Right atrium auricular region (tissue), 2 donors: ENCODE results near the gene CAMTA1. TPM values are rescaled to one million over a fixed set of nuclear protein-coding genes. Genes with fewer than 3 reads are reported as not detected.

Experiments used
- DNase-seq: peaks from one replicate; pipeline ENCODE4 v3.0.0-alpha.2; 2019; ENCODE audit warnings: low spot score
- H3K27ac ChIP-seq, 2 donors: fragments of 200-600 bp; sonication (generic); 1 replicate in 1 of 2; 2 replicates in 1 of 2; pipeline ENCODE4 v1.5.1; 2016 to 2019
- H3K27me3 ChIP-seq, 2 donors: fragments of 200-600 bp; sonication (generic); one replicate each; pipeline versions ENCODE4 v1.5.1 to v1.6.0; 2017 to 2019
- H3K36me3 ChIP-seq: fragments of 200-600 bp; sonication (generic); one replicate; pipeline ENCODE4 v1.5.1; 2016
- H3K4me1 ChIP-seq, 2 donors: fragments of 200-600 bp; sonication (generic); one replicate each; pipeline versions ENCODE4 v1.5.1 to v1.6.0; 2017 to 2019
- H3K4me3 ChIP-seq, 2 donors: fragments of 200-600 bp; sonication (generic); 1 replicate in 1 of 2; 2 replicates in 1 of 2; pipeline ENCODE4 v1.5.1; 2017 to 2019; ENCODE audit warnings: mild to moderate bottlenecking in 1 of 2, moderate library complexity in 1 of 2
- H3K9me3 ChIP-seq, 2 donors: fragments of 200-600 bp; sonication (generic); one replicate each; pipeline ENCODE4 v1.5.1; 2019
- CTCF ChIP-seq, 2 donors: fragments of 200-600 bp; sonication (generic); IDR thresholded peaks; one replicate each; pipeline ENCODE4 v1.5.1; 2019; ENCODE audit warnings: antibody characterized with exemption in 2 of 2
- total RNA-seq, 2 donors: library from RNA; depleted of rRNA; stranded (reverse); fragments of >200 nt; gene quantifications; one replicate each; pipeline ENCODE4 v1.1.0, GENCODE V29; 2016

Gene CAMTA1
- total RNA-seq, 2 donors from 2014 or later: 132 to 190 TPM

- peaks cover 0 to 62% of the 10 kb centered on the region in 2 donors for H3K4me1 ChIP-seq
- no peak for DNase-seq
- H3K9me3 ChIP-seq: no peaks in the 10 kb centered on the region
Measured at GRCh38 chr1:7552402-7552801, 767.1 kb downstream of the CAMTA1 start.

GRCh38 chr1:7553042-7553690 lies 767.9 kb downstream of the CAMTA1 start:
- Histone ChIP-seq H3K27ac (no peak overlapping the region), H3K9me3 (no peaks in the 10 kb centered on the region), H3K4me3 (no peak overlapping the region), H3K36me3 (no peaks in the 10 kb centered on the region), H3K4me1 (peaks cover 0 to 69% of the 10 kb centered on the region in 2 donors), H3K27me3 (no peaks in the 10 kb centered on the region)
- TF ChIP-seq CTCF (IDR thresholded peaks at IDR 0.05): no peak
- no peak for DNase-seq

More at GRCh38 chr1:7552402-7552801, 767.1 kb downstream of the CAMTA1 start:
- no peak overlapping the region for H3K27ac ChIP-seq
- H3K4me3 ChIP-seq: no peak overlapping the region
- H3K27me3 ChIP-seq: no peaks in the 10 kb centered on the region
- TF ChIP-seq CTCF (IDR thresholded peaks at IDR 0.05): no peak
- H3K36me3 ChIP-seq: no peaks in the 10 kb centered on the region

- DNase-seq: no peak
- H3K9me3 ChIP-seq: no peaks in the 10 kb centered on the region
- no peak for TF ChIP-seq CTCF (IDR thresholded peaks at IDR 0.05)
- H3K4me3 ChIP-seq: no peak overlapping the region
- H3K27ac ChIP-seq: peak overlapping the region; percentile 55 to 65
- H3K27me3 ChIP-seq: no peaks in the 10 kb centered on the region
- H3K36me3 ChIP-seq: no peaks in the 10 kb centered on the region
- peaks cover 0 to 72% of the 10 kb centered on the region in 2 donors for H3K4me1 ChIP-seq
Measured at GRCh38 chr1:7554385-7555235, 769.4 kb downstream of the CAMTA1 start.

- H3K27ac ChIP-seq: peak overlapping the region; percentile 55 to 65
- H3K9me3 ChIP-seq: no peaks in the 10 kb centered on the region
- H3K27me3 ChIP-seq: no peaks in the 10 kb centered on the region
- no peak for DNase-seq
- TF ChIP-seq CTCF (IDR thresholded peaks at IDR 0.05): no peak
- no peaks in the 10 kb centered on the region for H3K36me3 ChIP-seq
- H3K4me1 ChIP-seq: peaks cover 0 to 62% of the 10 kb centered on the region in 2 donors
- no peak overlapping the region for H3K4me3 ChIP-seq
Measured at GRCh38 chr1:7555391-7556185, 770.3 kb downstream of the CAMTA1 start.

- no peak for DNase-seq
- Histone ChIP-seq H3K4me1 (peaks cover 0 to 59% of the 10 kb centered on the region in 2 donors), H3K9me3 (no peaks in the 10 kb centered on the region), H3K27me3 (no peaks in the 10 kb centered on the region), H3K4me3 (no peak overlapping the region), H3K36me3 (no peaks in the 10 kb centered on the region), H3K27ac (peak overlapping the region in 1 of 2 donors; percentile 11)
- no peak for TF ChIP-seq CTCF (IDR thresholded peaks at IDR 0.05)
Measured at GRCh38 chr1:7557301-7557891, 772.1 kb downstream of the CAMTA1 start.
